Prostate gland (tissue), 2 donors: ENCODE data around the gene PPFIA1. TPM values are rescaled to one million over a fixed set of nuclear protein-coding genes. Genes with fewer than 3 reads are reported as not detected.

Source experiments
- DNase-seq: peaks from one replicate; pipeline ENCODE4 v3.0.0-alpha.2; 2019; ENCODE audit warnings: low spot score
- H3K27ac ChIP-seq, 2 donors: fragments of 200-600 bp; sonication (generic); 2 replicates each; pipeline ENCODE4 v1.5.1; 2017 to 2019
- H3K27me3 ChIP-seq: fragments of 200-600 bp; sonication (generic); replicated peaks from 2 replicates; pipeline ENCODE4 v1.5.1; 2019; ENCODE audit not compliant: insufficient read depth
- H3K36me3 ChIP-seq, 2 donors: fragments of 200-600 bp; sonication (generic); 1 replicate in 1 of 2; 2 replicates in 1 of 2; pipeline versions ENCODE4 v1.5.1 to v1.8.1; 2017 to 2019
- H3K4me1 ChIP-seq: fragments of 200-600 bp; sonication (generic); replicated peaks from 2 replicates; pipeline ENCODE4 v1.5.1; 2019
- H3K4me3 ChIP-seq, 2 donors: fragments of 200-600 bp; sonication (generic); 2 replicates each; pipeline ENCODE4 v1.5.1; 2017 to 2019
- H3K9me3 ChIP-seq: fragments of 200-600 bp; sonication (generic); 2 replicates; pipeline ENCODE4 v1.5.1; 2017
- POLR2A ChIP-seq: fragments of 450-650 bp; IDR thresholded peaks from one replicate; pipeline ENCODE4 v1.6.1; 2016; ENCODE audit warnings: antibody characterized with exemption, mild to moderate bottlenecking
- POLR2AphosphoS5 ChIP-seq: sonication (generic); formaldehyde crosslinking; IDR thresholded peaks from one replicate; pipeline ENCODE4 v1.6.1; 2017; ENCODE audit warnings: antibody characterized with exemption
- WGBS: methylation state at CpG from one replicate; pipeline ENCODE4 v1.1.5; 2018; 5-methylcytosine and 5-hydroxymethylcytosine counted together
- intact Hi-C: fragments of 100-400 bp; cut with DNase I; formaldehyde crosslinking; loops from one replicate; pipeline ENCODE4 v1.14.2; 2022
- total RNA-seq, 2 donors: library from RNA; depleted of rRNA; stranded (reverse); fragments of >200 nt; gene quantifications; one replicate each; pipeline ENCODE4 v1.1.0, GENCODE V29; 2016
- TF ChIP-seq, protein P1 (sequence below), 4 experiments: fragments of 200-600 bp in 2 of 4; fragments of 450-650 bp in 2 of 4; sonication (generic) in 2 of 4; IDR thresholded peaks; 1 replicate in 3 of 4; 2 replicates in 1 of 4; pipeline ENCODE4 v1.5.1; 2016 to 2019; ENCODE audit warnings: antibody characterized with exemption in 4 of 4, mild to moderate bottlenecking in 2 of 4, moderate library complexity in 2 of 4

Gene PPFIA1
- total RNA-seq, 2 donors from 2014 or later, result 29.1 to 61.8 TPM

DNA sequence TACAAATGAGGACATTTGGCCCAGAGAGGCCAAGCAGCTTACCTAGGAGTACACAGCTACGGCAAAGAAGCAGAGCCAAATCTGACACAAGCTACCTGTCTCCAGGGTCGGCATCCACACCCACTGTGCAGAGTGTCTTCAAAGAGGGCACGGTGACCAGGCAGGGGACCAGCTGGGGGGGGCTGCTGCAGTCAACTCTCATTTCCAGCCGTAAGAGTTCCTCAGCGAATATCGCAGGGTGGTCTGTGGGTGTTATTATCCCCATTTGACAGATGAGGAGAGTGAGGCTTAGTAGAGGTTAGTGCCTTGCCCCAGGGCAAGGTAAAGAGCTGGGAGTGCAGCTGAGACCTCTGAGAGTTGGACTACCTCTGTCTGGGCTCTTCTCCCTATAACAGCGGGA lies 7.1 kb upstream of the PPFIA1 start:
- H3K9me3 ChIP-seq, result no peaks in the 10 kb centered on the region
- WGBS, result 82% methylated on average over 7 of the region's 7 CpGs

DNA sequence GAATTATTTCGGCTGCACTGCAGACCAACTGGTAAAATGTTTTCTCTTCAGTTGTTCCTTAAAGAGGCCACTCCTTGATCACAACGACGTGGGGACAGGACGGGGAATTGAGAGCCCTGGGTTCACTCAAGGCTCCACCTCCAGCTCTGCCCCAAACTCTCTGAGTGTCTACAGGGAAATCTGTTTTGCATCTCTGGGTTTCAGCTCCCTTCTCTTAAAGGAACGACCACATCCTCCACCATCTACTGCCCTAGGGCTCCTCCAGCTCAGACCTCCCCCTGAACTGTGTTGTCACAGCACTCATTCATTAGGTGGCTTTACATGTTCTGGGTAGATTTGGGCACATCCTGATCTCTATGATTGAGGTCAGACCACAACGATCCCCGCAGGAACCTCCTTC lies 5.1 kb upstream of the PPFIA1 start:
- Histone ChIP-seq H3K9me3 (no peaks in the 10 kb centered on the region), H3K27ac (no peak overlapping the region), H3K36me3 (no peaks in the 10 kb centered on the region), H3K4me1 (no peaks in the 10 kb centered on the region), H3K27me3 (no peaks in the 10 kb centered on the region), H3K4me3 (no peak overlapping the region)
- TF ChIP-seq, protein P1, sequence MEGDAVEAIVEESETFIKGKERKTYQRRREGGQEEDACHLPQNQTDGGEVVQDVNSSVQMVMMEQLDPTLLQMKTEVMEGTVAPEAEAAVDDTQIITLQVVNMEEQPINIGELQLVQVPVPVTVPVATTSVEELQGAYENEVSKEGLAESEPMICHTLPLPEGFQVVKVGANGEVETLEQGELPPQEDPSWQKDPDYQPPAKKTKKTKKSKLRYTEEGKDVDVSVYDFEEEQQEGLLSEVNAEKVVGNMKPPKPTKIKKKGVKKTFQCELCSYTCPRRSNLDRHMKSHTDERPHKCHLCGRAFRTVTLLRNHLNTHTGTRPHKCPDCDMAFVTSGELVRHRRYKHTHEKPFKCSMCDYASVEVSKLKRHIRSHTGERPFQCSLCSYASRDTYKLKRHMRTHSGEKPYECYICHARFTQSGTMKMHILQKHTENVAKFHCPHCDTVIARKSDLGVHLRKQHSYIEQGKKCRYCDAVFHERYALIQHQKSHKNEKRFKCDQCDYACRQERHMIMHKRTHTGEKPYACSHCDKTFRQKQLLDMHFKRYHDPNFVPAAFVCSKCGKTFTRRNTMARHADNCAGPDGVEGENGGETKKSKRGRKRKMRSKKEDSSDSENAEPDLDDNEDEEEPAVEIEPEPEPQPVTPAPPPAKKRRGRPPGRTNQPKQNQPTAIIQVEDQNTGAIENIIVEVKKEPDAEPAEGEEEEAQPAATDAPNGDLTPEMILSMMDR (IDR thresholded peaks at IDR 0.05), result no peak
- no peak for TF ChIP-seq POLR2AphosphoS5
- no peak for TF ChIP-seq POLR2A
- 42% methylated on average over 7 of the region's 7 CpGs for WGBS
- DNase-seq, result no peak
- intact Hi-C loops, result no loop called here

More for the DNA sequence above, 7.1 kb upstream of the PPFIA1 start:
- Histone ChIP-seq H3K27me3 (no peaks in the 10 kb centered on the region), H3K4me3 (no peak overlapping the region), H3K4me1 (no peaks in the 10 kb centered on the region), H3K36me3 (no peaks in the 10 kb centered on the region), H3K27ac (no peak overlapping the region)
- TF ChIP-seq POLR2AphosphoS5, result no peak
- TF ChIP-seq, protein P1 (IDR thresholded peaks at IDR 0.05), result no peak
- TF ChIP-seq POLR2A, result no peak
- intact Hi-C loops, result no loop called here
- DNase-seq, result no peak

DNA sequence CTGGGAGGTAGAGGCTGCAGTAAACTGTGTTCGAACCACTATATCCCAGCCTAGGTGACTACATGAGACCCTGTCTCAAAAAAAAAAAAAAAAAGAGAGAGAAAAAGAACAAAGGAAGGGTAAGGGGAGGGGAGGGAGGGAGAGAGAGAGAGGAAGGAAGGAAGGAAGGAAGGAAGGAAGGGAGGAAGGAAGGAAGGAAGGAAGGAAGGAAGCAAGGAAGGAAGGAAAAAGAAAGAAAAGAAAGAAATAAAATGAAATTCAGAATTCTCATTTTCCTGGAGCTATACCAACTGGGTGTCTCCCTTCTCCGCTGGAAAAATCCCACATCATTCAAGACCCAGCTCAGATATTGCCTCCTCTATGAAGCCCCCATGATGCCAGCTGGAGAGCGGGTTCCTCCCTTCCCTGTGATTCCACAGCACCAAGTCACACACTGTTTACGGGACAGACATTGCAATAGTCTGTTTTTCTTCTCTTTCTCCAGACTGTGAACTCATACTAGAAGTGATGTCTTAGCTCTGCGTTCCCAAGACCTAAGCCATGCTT lies 3.0 kb upstream of the PPFIA1 start:
- no peak for DNase-seq
- no peak overlapping the region for H3K27ac ChIP-seq
- H3K4me1 ChIP-seq, result no peaks in the 10 kb centered on the region
- H3K27me3 ChIP-seq, result no peaks in the 10 kb centered on the region
- no peaks in the 10 kb centered on the region for H3K36me3 ChIP-seq
- no peak overlapping the region for H3K4me3 ChIP-seq
- no peak for TF ChIP-seq POLR2A
- TF ChIP-seq, protein P1 (IDR thresholded peaks at IDR 0.05), result no peak
- TF ChIP-seq POLR2AphosphoS5, result no peak
- H3K9me3 ChIP-seq, result no peaks in the 10 kb centered on the region
- intact Hi-C loops, result no loop called here
- 78% methylated on average over 5 of the region's 5 CpGs for WGBS

DNA sequence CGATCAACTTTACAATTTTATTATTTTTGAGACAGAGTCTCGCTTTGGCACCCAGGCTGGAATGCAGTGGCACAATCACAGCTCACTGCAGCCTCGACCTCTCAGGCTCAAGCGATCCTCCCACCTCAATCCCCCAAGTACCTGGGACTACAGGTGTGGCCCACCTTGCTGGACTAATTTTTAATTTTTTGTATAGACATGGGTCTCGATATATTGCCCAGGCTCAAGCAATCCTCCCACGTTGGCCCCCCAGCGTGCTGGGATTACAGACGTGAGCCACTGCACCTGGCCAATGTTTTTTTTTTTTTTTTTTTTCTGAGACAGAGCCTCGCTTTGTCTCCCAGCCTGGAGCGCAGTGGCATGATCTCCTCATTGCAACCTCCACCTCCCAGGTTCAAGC lies 2.0 kb upstream of the PPFIA1 start:
- no peak overlapping the region for H3K27ac ChIP-seq
- 76% methylated on average over 10 of the region's 10 CpGs for WGBS
- intact Hi-C loops, result no loop called here
- H3K9me3 ChIP-seq, result no peaks in the 10 kb centered on the region
- TF ChIP-seq POLR2A (no peak), POLR2AphosphoS5 (no peak)
- TF ChIP-seq, protein P1 (IDR thresholded peaks at IDR 0.05), result no peak
- DNase-seq, result no peak
- no peaks in the 10 kb centered on the region for H3K36me3 ChIP-seq
- no peaks in the 10 kb centered on the region for H3K4me1 ChIP-seq
- no peaks in the 10 kb centered on the region for H3K27me3 ChIP-seq
- no peak overlapping the region for H3K4me3 ChIP-seq

DNA sequence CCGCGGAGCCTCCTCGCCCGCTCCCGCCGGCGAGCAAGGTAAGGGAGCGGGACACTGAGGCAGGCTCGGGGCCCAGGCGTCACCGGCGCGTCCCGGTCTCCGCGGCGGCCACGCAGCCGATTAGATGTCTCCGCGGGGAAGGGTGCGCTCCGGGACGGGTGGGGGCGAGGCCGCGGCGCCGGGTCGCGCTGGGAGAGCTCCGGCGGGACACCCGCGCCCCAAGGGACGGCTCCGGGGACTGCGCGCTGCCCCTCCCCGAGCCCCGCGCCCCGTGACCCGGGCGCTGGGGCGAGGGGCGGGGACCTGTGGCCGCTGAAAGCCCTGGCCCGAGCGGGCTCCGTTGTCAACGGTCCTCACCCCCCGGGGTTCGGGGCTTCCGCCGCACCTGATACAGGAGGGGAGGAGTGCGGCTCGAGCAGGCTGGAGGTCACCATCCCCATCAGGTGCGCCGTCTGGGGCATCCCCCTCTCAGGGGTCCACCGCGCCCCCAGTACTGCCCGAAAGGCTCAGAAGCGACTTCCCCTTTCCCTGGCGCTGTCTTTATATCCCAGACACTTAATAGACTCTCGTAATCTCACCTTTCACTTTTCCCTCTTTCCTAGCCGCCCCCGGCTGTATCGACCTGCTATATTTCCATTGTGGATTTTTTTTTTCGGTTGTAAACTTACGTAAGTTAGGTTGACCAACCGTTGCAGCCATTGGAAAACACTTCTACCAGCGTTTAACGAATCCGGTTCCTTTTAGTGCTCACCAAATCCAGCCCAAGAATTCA lies 573 bp downstream of the PPFIA1 start:
- intact Hi-C loops, result loop anchor here (5.0 kb wide), 1 partner anchor 126 kb away; the partner anchor contains the start of gene CTTN
- Histone ChIP-seq H3K36me3 (no peaks in the 10 kb centered on the region), H3K4me3 (peak overlapping the region; percentile 92 to 97), H3K4me1 (no peaks in the 10 kb centered on the region), H3K27ac (peak overlapping the region; percentile 77 to 91), H3K27me3 (no peaks in the 10 kb centered on the region), H3K9me3 (no peaks in the 10 kb centered on the region)
- TF ChIP-seq POLR2A (no peak), POLR2AphosphoS5 (peak; percentile 28)
- TF ChIP-seq, protein P1 (IDR thresholded peaks at IDR 0.05), result peak in 1 of 4 experiments; percentile 28
- no peak for DNase-seq
- WGBS, result under 1% methylated on average over 66 of the region's 75 CpGs
